ENCODE results near the gene RPRML. TPM values are rescaled to one million over a fixed set of nuclear protein-coding genes. Genes with fewer than 3 reads are reported as not detected.

The RPRML gene
- total RNA-seq, 1 donor from 2014 or later, result not detected

Small RNAs within 50 kb of the gene (microRNA-seq; reads per million reads assigned to microRNA genes)
- not detected for gene MIR5089

Other genes with a start within 250 kb of the RPRML start
- gene WNT3, start 160.6 kb downstream of the RPRML start, total RNA-seq, result 0.98 TPM
- not detected for gene WNT9B, start 127.7 kb downstream of the RPRML start, total RNA-seq
- 50.1 TPM for gene GOSR2, start 56.1 kb downstream of the RPRML start, total RNA-seq
- 129 TPM for gene CDC27, start 210.0 kb upstream of the RPRML start, total RNA-seq
- gene MYL4, start 230.1 kb upstream of the RPRML start, total RNA-seq, result 3.9 TPM

Measured in sciatic nerve (tissue), 1 donor.